NCI-H1092 (cell line): ENCODE results near the gene ME3.

ENCODE experiments used
- DNase-seq: peaks from one replicate; lab custom pipeline; 2025; lab: John Stamatoyannopoulos, UW

ME3 gene

GRCh38 chr11:86672007-86672621, at the start of gene ME3:
Gene ME3, minus strand, starts transcription at chr11:86672616.
- peak; percentile 73 for DNase-seq

- no peak for DNase-seq
Measured at GRCh38 chr11:86722006-86722405, 49.6 kb upstream of the ME3 start.

GRCh38 chr11:86720546-86720945, 48.1 kb upstream of the ME3 start:
- DNase-seq, result no peak

- DNase-seq, result no peak
Measured at GRCh38 chr11:86719781-86720463, 47.5 kb upstream of the ME3 start.

- DNase-seq, result no peak
Measured at GRCh38 chr11:86718999-86719398, 46.6 kb upstream of the ME3 start.

GRCh38 chr11:86718521-86718920, 46.1 kb upstream of the ME3 start:
- DNase-seq, result no peak

GRCh38 chr11:86717817-86718501, 45.5 kb upstream of the ME3 start:
- DNase-seq, result no peak

- no peak for DNase-seq
Measured at GRCh38 chr11:86715611-86716010, 43.2 kb upstream of the ME3 start.

GRCh38 chr11:86713552-86713951, 41.1 kb upstream of the ME3 start:
- no peak for DNase-seq

GRCh38 chr11:86710936-86711335, 38.5 kb upstream of the ME3 start:
- no peak for DNase-seq

- no peak for DNase-seq
Measured at GRCh38 chr11:86708669-86709068, 36.3 kb upstream of the ME3 start.

GRCh38 chr11:86706338-86707131, 34.1 kb upstream of the ME3 start:
- DNase-seq, result no peak

- no peak for DNase-seq
Measured at GRCh38 chr11:86704710-86705109, 32.3 kb upstream of the ME3 start.

GRCh38 chr11:86703987-86704386, 31.6 kb upstream of the ME3 start:
- DNase-seq, result no peak

- DNase-seq, result no peak
Measured at GRCh38 chr11:86702220-86702983, 30.0 kb upstream of the ME3 start.

GRCh38 chr11:86699040-86699791, 26.8 kb upstream of the ME3 start:
- DNase-seq, result no peak

GRCh38 chr11:86698639-86699038, 26.2 kb upstream of the ME3 start:
- no peak for DNase-seq

GRCh38 chr11:86696451-86696850, 24.0 kb upstream of the ME3 start:
- no peak for DNase-seq

- no peak for DNase-seq
Measured at GRCh38 chr11:86696004-86696403, 23.6 kb upstream of the ME3 start.

GRCh38 chr11:86695373-86695772, 23.0 kb upstream of the ME3 start:
- DNase-seq, result no peak

GRCh38 chr11:86693518-86693917, 21.1 kb upstream of the ME3 start:
- DNase-seq, result no peak
